ENCODE measurements around the gene SETD3.

Gene SETD3

GRCh38 chr14:99454246-99454645 is 26.4 kb downstream of the SETD3 start:
- Histone ChIP-seq H3K36me3 (ENCODE audit: control insufficient read depth in 2 of 2, insufficient read depth in 2 of 2, low read length in 2 of 2) (peaks cover 25 to 28% of the 10 kb centered on the region in 2 donors), H3K9me3 (ENCODE audit: control insufficient read depth in 2 of 2, low read length in 2 of 2) (no peaks in the 10 kb centered on the region), H3K27ac (ENCODE audit: low read length) (no peak overlapping the region)

GRCh38 chr14:99452968-99453367 is 27.7 kb downstream of the SETD3 start:
- Histone ChIP-seq H3K4me1 (ENCODE audit: control insufficient read depth, insufficient read depth, low read length) (no peaks in the 10 kb centered on the region), H3K27ac (ENCODE audit: low read length) (no peak overlapping the region), H3K27me3 (ENCODE audit: control insufficient read depth in 1 of 2, insufficient read depth in 2 of 2, low read length in 2 of 2) (no peaks in the 10 kb centered on the region), H3K9ac (ENCODE audit: low read length in 2 of 2) (no peak overlapping the region), H3K9me3 (ENCODE audit: control insufficient read depth in 2 of 2, low read length in 2 of 2) (no peaks in the 10 kb centered on the region), H3K36me3 (ENCODE audit: control insufficient read depth in 2 of 2, insufficient read depth in 2 of 2, low read length in 2 of 2) (peaks cover 31 to 36% of the 10 kb centered on the region in 2 donors), H3K4me3 (ENCODE audit: low read length in 2 of 2) (no peak overlapping the region)

More at GRCh38 chr14:99454246-99454645, 26.4 kb downstream of the SETD3 start:
- H3K4me1 ChIP-seq (ENCODE audit: control insufficient read depth, insufficient read depth, low read length): no peaks in the 10 kb centered on the region
- H3K9ac ChIP-seq (ENCODE audit: low read length in 2 of 2): no peak overlapping the region
- H3K4me3 ChIP-seq (ENCODE audit: low read length in 2 of 2): no peak overlapping the region
- H3K27me3 ChIP-seq (ENCODE audit: control insufficient read depth in 1 of 2, insufficient read depth in 2 of 2, low read length in 2 of 2): no peaks in the 10 kb centered on the region

GRCh38 chr14:99451234-99451633 is 29.4 kb downstream of the SETD3 start:
- Histone ChIP-seq H3K36me3 (ENCODE audit: control insufficient read depth in 2 of 2, insufficient read depth in 2 of 2, low read length in 2 of 2) (peaks cover 34 to 38% of the 10 kb centered on the region in 2 donors), H3K27me3 (ENCODE audit: control insufficient read depth in 1 of 2, insufficient read depth in 2 of 2, low read length in 2 of 2) (no peaks in the 10 kb centered on the region), H3K4me1 (ENCODE audit: control insufficient read depth, insufficient read depth, low read length) (no peaks in the 10 kb centered on the region), H3K9ac (ENCODE audit: low read length in 2 of 2) (no peak overlapping the region), H3K27ac (ENCODE audit: low read length) (no peak overlapping the region), H3K9me3 (ENCODE audit: control insufficient read depth in 2 of 2, low read length in 2 of 2) (no peaks in the 10 kb centered on the region), H3K4me3 (ENCODE audit: low read length in 2 of 2) (no peak overlapping the region)

- Histone ChIP-seq H3K9ac (ENCODE audit: low read length in 2 of 2) (no peak overlapping the region), H3K4me1 (ENCODE audit: control insufficient read depth, insufficient read depth, low read length) (no peaks in the 10 kb centered on the region), H3K36me3 (ENCODE audit: control insufficient read depth in 2 of 2, insufficient read depth in 2 of 2, low read length in 2 of 2) (peaks cover 34% of the 10 kb centered on the region in 2 donors), H3K27ac (ENCODE audit: low read length) (no peak overlapping the region), H3K27me3 (ENCODE audit: control insufficient read depth in 1 of 2, insufficient read depth in 2 of 2, low read length in 2 of 2) (no peaks in the 10 kb centered on the region), H3K9me3 (ENCODE audit: control insufficient read depth in 2 of 2, low read length in 2 of 2) (no peaks in the 10 kb centered on the region), H3K4me3 (ENCODE audit: low read length in 2 of 2) (no peak overlapping the region)
Observed at GRCh38 chr14:99450266-99450665, 30.4 kb downstream of the SETD3 start.

- Histone ChIP-seq H3K27ac (ENCODE audit: low read length) (no peak overlapping the region), H3K9me3 (ENCODE audit: control insufficient read depth in 2 of 2, low read length in 2 of 2) (no peaks in the 10 kb centered on the region), H3K4me3 (ENCODE audit: low read length in 2 of 2) (no peak overlapping the region), H3K27me3 (ENCODE audit: control insufficient read depth in 1 of 2, insufficient read depth in 2 of 2, low read length in 2 of 2) (no peaks in the 10 kb centered on the region), H3K4me1 (ENCODE audit: control insufficient read depth, insufficient read depth, low read length) (no peaks in the 10 kb centered on the region), H3K36me3 (ENCODE audit: control insufficient read depth in 2 of 2, insufficient read depth in 2 of 2, low read length in 2 of 2) (peaks cover 32 to 37% of the 10 kb centered on the region in 2 donors), H3K9ac (ENCODE audit: low read length in 2 of 2) (no peak overlapping the region)
Observed at GRCh38 chr14:99447739-99448138, 32.9 kb downstream of the SETD3 start.

GRCh38 chr14:99445931-99446330 is 34.7 kb downstream of the SETD3 start:
- Histone ChIP-seq H3K4me1 (ENCODE audit: control insufficient read depth, insufficient read depth, low read length) (no peaks in the 10 kb centered on the region), H3K9ac (ENCODE audit: low read length in 2 of 2) (no peak overlapping the region), H3K27me3 (ENCODE audit: control insufficient read depth in 1 of 2, insufficient read depth in 2 of 2, low read length in 2 of 2) (no peaks in the 10 kb centered on the region), H3K9me3 (ENCODE audit: control insufficient read depth in 2 of 2, low read length in 2 of 2) (no peaks in the 10 kb centered on the region), H3K27ac (ENCODE audit: low read length) (no peak overlapping the region), H3K4me3 (ENCODE audit: low read length in 2 of 2) (no peak overlapping the region), H3K36me3 (ENCODE audit: control insufficient read depth in 2 of 2, insufficient read depth in 2 of 2, low read length in 2 of 2) (peaks cover 38 to 44% of the 10 kb centered on the region in 2 donors)

- Histone ChIP-seq H3K4me1 (ENCODE audit: control insufficient read depth, insufficient read depth, low read length) (peaks cover 2% of the 10 kb centered on the region), H3K9ac (ENCODE audit: low read length in 2 of 2) (no peak overlapping the region), H3K9me3 (ENCODE audit: control insufficient read depth in 2 of 2, low read length in 2 of 2) (no peaks in the 10 kb centered on the region), H3K36me3 (ENCODE audit: control insufficient read depth in 2 of 2, insufficient read depth in 2 of 2, low read length in 2 of 2) (peaks cover 16 to 36% of the 10 kb centered on the region in 2 donors), H3K27me3 (ENCODE audit: control insufficient read depth in 1 of 2, insufficient read depth in 2 of 2, low read length in 2 of 2) (no peaks in the 10 kb centered on the region), H3K4me3 (ENCODE audit: low read length in 2 of 2) (no peak overlapping the region), H3K27ac (ENCODE audit: low read length) (no peak overlapping the region)
Observed at GRCh38 chr14:99441918-99442317, 38.7 kb downstream of the SETD3 start.

- Histone ChIP-seq H3K36me3 (ENCODE audit: control insufficient read depth in 2 of 2, insufficient read depth in 2 of 2, low read length in 2 of 2) (peaks cover 16 to 32% of the 10 kb centered on the region in 2 donors), H3K9ac (ENCODE audit: low read length in 2 of 2) (no peak overlapping the region), H3K4me1 (ENCODE audit: control insufficient read depth, insufficient read depth, low read length) (peaks cover 8% of the 10 kb centered on the region), H3K27ac (ENCODE audit: low read length) (no peak overlapping the region), H3K4me3 (ENCODE audit: low read length in 2 of 2) (no peak overlapping the region), H3K9me3 (ENCODE audit: control insufficient read depth in 2 of 2, low read length in 2 of 2) (no peaks in the 10 kb centered on the region), H3K27me3 (ENCODE audit: control insufficient read depth in 1 of 2, insufficient read depth in 2 of 2, low read length in 2 of 2) (no peaks in the 10 kb centered on the region)
Observed at GRCh38 chr14:99441157-99441870, 39.3 kb downstream of the SETD3 start.

- no peaks in the 10 kb centered on the region for H3K27me3 ChIP-seq (ENCODE audit: control insufficient read depth in 1 of 2, insufficient read depth in 2 of 2, low read length in 2 of 2)
- no peak overlapping the region for H3K4me3 ChIP-seq (ENCODE audit: low read length in 2 of 2)
- peaks cover 18 to 34% of the 10 kb centered on the region in 2 donors for H3K36me3 ChIP-seq (ENCODE audit: control insufficient read depth in 2 of 2, insufficient read depth in 2 of 2, low read length in 2 of 2)
- no peak overlapping the region for H3K9ac ChIP-seq (ENCODE audit: low read length in 2 of 2)
- no peaks in the 10 kb centered on the region for H3K9me3 ChIP-seq (ENCODE audit: control insufficient read depth in 2 of 2, low read length in 2 of 2)
- peaks cover 10% of the 10 kb centered on the region for H3K4me1 ChIP-seq (ENCODE audit: control insufficient read depth, insufficient read depth, low read length)
- no peak overlapping the region for H3K27ac ChIP-seq (ENCODE audit: low read length)
Observed at GRCh38 chr14:99440278-99440677, 40.4 kb downstream of the SETD3 start.

- peaks cover 20 to 29% of the 10 kb centered on the region in 2 donors for H3K36me3 ChIP-seq (ENCODE audit: control insufficient read depth in 2 of 2, insufficient read depth in 2 of 2, low read length in 2 of 2)
- no peak overlapping the region for H3K27ac ChIP-seq (ENCODE audit: low read length)
- H3K4me3 ChIP-seq (ENCODE audit: low read length in 2 of 2): no peak overlapping the region
- H3K9me3 ChIP-seq (ENCODE audit: control insufficient read depth in 2 of 2, low read length in 2 of 2): no peaks in the 10 kb centered on the region
- H3K4me1 ChIP-seq (ENCODE audit: control insufficient read depth, insufficient read depth, low read length): peaks cover 10% of the 10 kb centered on the region
- no peak overlapping the region for H3K9ac ChIP-seq (ENCODE audit: low read length in 2 of 2)
- H3K27me3 ChIP-seq (ENCODE audit: control insufficient read depth in 1 of 2, insufficient read depth in 2 of 2, low read length in 2 of 2): no peaks in the 10 kb centered on the region
Observed at GRCh38 chr14:99437706-99438105, 43.0 kb downstream of the SETD3 start.

Measured in stomach smooth muscle (tissue), 2 donors.